Esophagus squamous epithelium (tissue), 4 donors: ENCODE measurements around the gene VASH2.

Experiments
- POLR2A ChIP-seq, 4 donors: fragments of 450-650 bp; IDR thresholded peaks; one replicate each; pipeline ENCODE4 v1.6.1; 2017; ENCODE audit warnings: antibody characterized with exemption in 4 of 4, mild to moderate bottlenecking in 4 of 4, moderate library complexity in 3 of 4
- TF ChIP-seq, protein P1 (sequence below), 6 experiments: fragments of 450-650 bp in 4 of 6; fragments of 200-600 bp in 2 of 6; sonication (generic) in 2 of 6; IDR thresholded peaks; one replicate each; pipeline ENCODE4 v1.5.1; 2016 to 2019; ENCODE audit warnings: antibody characterized with exemption in 6 of 6, mild to moderate bottlenecking in 4 of 6, moderate library complexity in 4 of 6

DNA sequence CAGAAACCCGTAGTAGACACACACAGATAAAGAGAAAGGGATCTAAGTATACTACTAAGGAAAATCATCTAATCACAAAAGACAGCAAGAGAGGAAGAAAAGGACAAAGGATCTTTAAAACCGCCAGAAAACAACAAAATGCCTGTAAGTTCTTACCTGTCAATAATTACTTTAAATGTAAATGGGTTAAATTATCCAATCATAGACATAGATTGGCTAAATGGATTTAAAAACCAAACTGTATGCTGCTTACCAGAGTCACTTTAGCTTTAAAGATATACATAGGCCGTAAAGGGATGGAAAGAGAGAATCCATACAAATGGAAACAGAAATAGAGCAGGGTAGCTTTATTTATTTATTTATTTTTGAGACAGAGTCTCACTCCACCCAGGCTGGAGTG is 48.3 kb upstream of the VASH2 start:
- TF ChIP-seq, protein P1, sequence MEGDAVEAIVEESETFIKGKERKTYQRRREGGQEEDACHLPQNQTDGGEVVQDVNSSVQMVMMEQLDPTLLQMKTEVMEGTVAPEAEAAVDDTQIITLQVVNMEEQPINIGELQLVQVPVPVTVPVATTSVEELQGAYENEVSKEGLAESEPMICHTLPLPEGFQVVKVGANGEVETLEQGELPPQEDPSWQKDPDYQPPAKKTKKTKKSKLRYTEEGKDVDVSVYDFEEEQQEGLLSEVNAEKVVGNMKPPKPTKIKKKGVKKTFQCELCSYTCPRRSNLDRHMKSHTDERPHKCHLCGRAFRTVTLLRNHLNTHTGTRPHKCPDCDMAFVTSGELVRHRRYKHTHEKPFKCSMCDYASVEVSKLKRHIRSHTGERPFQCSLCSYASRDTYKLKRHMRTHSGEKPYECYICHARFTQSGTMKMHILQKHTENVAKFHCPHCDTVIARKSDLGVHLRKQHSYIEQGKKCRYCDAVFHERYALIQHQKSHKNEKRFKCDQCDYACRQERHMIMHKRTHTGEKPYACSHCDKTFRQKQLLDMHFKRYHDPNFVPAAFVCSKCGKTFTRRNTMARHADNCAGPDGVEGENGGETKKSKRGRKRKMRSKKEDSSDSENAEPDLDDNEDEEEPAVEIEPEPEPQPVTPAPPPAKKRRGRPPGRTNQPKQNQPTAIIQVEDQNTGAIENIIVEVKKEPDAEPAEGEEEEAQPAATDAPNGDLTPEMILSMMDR (IDR thresholded peaks at IDR 0.05): no peak
- TF ChIP-seq POLR2A (IDR thresholded peaks at IDR 0.05): no peak
